Neural cell (in vitro differentiated cells): ENCODE results near the gene MYBL2.

Experiments
- CTCF ChIP-seq: fragments of 450-650 bp; IDR thresholded peaks from 2 replicates; pipeline ENCODE4 v1.5.1; 2014; ENCODE audit warnings: antibody characterized with exemption, mild to moderate bottlenecking, moderate library complexity; ENCODE audit not compliant: poor library complexity, severe bottlenecking
- EP300 ChIP-seq: fragments of 450-650 bp; conservative IDR thresholded peaks from 2 replicates; pipeline ENCODE4 v1.6.1; 2014; ENCODE audit warnings: antibody characterized with exemption, mild to moderate bottlenecking, moderate library complexity; ENCODE audit not compliant: poor library complexity, severe bottlenecking
- EZH2 ChIP-seq: fragments of 200-600, 300-800 bp; shearing (Covaris generic), sonication (generic); IDR thresholded peaks from 2 replicates; pipeline ENCODE4 v1.6.1; 2014; ENCODE audit warnings: antibody characterized with exemption, low read length, borderline replicate concordance, mild to moderate bottlenecking; ENCODE audit not compliant: insufficient read depth, poor library complexity, severe bottlenecking
- POLR2AphosphoS5 ChIP-seq: IDR thresholded peaks from 2 replicates; pipeline ENCODE4 v1.6.1; 2012
- TAF1 ChIP-seq: IDR thresholded peaks from 2 replicates; pipeline ENCODE4 v1.6.1; 2012; ENCODE audit warnings: low read depth

- TF ChIP-seq CTCF (no peak), EZH2 (no peak), EP300 (no peak), POLR2AphosphoS5 (no peak), TAF1 (no peak)
Measured at GRCh38 chr20:43737925-43738324, 71.0 kb downstream of the MYBL2 start.
